GM18873 (cell line): ENCODE measurements around the gene TDRD10.

Experiments
- ATAC-seq: cut with Tn5 transposase; IDR thresholded peaks from one replicate; pipeline ENCODE4 v1.9.1; 2021; ENCODE audit warnings: mild to moderate bottlenecking, moderate library complexity, moderate number of reproducible peaks; ENCODE audit not compliant: unreplicated experiment, low FRiP score

Gene TDRD10, protein sequence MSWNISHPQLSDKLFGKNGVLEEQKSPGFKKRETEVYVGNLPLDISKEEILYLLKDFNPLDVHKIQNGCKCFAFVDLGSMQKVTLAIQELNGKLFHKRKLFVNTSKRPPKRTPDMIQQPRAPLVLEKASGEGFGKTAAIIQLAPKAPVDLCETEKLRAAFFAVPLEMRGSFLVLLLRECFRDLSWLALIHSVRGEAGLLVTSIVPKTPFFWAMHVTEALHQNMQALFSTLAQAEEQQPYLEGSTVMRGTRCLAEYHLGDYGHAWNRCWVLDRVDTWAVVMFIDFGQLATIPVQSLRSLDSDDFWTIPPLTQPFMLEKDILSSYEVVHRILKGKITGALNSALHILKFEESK

DNA sequence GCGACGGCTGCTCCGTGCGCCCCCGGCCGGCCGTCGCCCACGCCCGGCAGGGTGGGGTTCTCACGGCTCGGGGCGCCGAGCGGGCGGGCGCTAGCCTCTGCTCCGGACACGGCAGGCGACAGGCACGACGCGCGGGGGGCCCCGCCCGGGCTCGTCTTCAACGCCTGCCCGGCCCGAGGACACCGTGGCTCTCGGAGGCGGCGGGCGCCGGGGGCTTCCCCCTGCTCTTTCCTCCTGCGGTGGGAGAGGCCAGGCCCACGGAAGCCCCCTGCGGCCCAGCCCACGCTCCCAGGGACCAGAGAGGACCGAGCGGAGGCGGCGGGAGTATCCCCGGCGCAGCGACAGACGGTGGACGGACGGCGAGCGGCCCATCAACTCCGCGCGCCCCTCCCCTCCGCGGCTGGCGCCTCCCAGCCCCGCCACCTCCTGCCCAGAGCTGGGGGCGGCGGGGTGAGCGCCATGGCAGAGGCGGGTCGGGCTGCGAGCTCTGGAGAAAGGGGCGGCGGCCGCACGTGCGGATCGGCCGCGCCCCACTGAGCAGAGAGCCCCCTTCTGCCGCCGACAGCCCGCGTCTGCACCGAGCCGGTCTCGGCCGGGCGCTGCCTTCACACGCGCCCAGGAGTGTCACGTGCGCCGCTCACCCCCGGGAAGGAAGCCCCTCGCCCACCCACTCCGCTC lies at the start of gene TDRD10, which contains the start of gene SHE:
Gene TDRD10, plus strand, starts transcription at position 154 of the 678 bp plus-strand sequence. CDS start 4,685 bp downstream, outside the sequence.
Gene SHE, minus strand, starts transcription at position 347 of the 678 bp plus-strand sequence. CDS start 386 bp downstream, outside the sequence.
- no peak for ATAC-seq

DNA sequence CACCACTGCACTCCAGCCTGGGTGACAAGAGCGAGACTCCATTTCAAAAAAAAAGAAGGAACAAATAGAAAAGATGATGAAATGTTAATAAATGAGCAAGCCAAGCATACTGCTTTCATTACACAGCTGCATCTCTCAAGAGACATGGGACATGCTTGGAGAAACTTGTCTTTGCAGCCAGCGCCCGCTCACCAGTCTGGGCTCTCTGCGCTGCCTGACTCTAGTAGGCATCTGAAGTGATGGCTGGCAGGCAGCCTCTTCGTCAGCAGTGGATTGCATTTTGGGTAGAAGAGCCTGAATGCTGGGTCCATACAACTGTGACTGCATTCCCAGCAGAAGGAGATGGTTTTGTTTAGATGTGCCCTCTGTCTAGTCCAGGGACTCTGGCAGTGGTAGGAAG lies 48.9 kb upstream of the TDRD10 start:
- no peak for ATAC-seq

DNA sequence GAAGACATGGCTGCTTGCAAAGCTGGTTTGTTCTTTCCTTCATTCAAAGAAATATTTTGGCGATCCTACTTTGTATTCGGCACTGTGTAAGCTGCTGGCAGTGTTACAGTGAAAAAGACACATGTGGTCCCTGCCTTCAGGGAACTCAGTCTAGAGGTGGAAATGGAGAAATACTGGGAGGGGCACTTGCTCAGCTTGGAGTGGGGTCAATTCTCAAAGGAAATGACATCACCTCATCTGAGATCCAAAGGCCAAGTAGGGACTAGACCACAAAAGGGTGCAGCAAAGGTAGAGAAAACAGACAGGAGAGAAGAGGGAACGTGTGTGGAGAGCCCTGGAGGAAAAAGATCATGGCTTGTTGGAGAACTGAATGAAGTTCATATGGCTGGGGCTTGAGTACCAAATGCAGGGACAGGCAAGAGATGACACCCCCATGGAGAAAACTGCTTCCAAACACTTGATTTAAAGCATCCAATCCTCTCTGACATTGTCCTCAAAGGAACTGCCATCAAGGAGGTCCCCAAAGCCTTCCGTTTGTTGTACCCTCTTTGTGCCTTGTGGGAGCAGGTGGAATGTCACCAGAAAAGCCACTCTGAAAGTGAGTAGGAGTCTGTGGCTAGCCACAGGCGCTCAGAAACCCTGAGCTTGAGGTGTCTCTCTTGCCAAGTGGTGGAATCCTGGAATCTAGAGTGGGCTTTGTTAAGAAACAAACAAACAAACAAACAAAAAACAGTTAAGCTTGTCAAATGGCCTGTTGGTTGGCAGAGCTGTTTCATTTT lies 48.3 kb upstream of the TDRD10 start:
- no peak for ATAC-seq

DNA sequence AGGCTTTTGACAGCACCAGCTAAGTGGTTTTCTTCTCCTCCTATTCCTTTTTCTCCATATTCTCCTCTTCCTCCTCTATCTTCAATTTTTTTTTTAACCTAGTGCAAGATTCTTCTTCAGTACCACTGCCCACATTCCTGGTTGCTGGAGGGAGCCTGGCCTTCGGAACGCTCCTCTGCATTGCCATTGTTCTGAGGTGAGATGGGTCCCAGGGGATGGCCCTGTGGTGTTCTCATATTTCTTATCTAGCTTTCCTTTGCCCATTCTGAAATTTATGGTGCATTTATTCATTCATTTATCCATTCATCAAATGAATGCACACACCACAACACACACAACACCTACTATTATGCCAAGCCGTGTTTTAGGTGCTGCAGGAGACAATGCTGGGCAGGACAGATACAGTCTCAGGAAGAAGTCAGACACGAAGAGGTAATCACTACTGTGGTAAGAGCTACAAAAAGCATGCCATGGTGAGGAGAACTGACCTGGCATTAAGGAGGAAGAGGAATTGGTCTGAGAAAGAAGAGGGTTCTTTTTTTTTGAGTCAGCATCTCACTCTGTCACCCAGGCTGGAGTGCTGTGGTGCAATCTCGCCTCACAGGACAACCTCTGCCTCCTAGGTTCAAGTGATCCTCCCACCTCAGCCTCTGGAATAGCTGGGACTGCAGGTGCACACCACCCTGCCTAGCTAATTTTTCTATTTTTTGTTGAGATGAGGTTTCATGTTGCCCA lies 47.5 kb upstream of the TDRD10 start:
- ATAC-seq, result no peak

DNA sequence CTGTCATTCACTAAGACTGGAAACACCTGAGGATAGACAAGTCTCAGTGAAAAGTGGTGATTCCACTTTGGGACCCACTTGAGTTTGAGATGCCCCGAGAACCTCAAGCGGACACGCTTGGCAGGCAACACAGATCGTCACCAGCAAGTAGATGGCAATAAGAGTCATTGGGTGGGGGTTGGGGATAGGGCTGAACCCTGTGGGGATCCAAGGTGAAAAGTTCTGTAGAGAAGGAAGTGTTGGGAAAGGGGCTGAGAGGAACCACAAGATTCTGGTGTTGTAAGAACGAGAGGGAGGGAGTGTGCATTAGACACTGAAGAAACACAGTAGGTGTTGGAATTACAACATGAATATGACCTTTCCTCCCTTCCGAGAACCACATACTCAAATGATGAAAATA lies 45.4 kb upstream of the TDRD10 start:
- ATAC-seq, result no peak

DNA sequence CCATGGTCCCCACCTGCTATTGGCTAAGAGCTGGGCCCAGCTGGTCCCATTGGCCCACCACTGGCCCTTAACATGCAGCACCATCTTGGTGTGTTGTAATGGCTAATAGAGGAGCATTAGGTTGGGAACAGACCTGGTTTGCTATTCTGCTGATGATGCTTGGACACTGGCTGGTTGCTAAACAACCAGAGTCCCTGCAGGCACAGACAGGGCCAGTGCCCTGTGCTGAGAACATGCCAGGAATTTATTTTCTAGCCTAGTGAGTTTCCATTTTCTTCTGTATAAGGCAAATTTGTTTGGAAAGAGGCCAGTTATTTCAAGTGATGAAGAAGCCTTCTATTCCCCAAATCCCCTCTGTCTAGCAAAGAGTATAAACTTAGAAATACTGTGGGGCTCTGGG lies 42.9 kb upstream of the TDRD10 start:
- ATAC-seq, result no peak

DNA sequence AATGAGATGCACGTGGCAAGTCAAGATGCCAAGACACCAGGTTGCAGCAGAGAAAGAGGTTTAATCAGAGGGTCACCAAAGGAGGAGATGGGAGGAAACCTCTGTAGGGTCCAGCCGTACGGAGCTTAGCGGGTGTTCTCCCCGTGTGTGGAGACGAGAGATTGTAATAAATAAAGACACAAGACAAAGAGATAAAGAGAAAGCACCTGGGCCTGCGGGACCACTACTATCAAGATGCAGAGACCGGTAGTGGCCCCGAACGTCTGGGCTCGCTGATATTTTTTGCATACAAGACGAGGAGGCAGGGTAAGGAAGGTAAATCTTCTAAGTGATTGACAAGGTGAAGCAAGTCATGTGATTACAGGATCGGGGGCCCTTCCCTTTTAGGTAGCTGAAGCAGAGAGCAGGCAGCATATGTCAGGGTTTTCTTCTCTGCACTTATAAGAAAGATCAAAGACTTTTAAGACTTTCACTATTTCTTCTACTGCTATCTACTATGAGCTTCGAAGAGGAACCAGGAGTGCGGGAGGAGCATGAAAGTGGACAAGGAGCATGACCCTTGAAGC lies 41.2 kb upstream of the TDRD10 start:
- no peak for ATAC-seq

DNA sequence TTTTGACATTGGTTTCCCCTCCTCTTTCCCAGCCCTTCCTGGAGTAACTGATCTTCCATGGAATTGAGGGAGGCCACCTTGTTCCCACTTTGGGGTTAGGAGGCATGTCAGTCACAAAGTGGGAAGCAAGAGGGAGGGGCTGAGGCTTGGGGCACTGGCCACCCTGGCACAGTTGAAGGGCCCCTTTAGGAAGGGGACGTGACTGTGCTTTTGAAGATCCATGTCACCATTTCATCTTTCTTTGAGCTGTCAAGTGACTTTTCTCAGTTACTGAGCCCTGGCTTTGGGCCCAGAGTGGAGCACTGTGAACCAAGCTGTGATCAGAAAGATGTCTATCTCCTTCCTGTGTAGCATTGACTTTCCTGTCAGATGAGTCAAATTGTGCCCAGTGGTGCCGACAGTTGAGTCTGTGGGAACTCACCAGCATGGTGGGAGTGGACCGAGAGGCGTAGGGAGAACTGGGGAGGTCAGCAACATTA lies 38.5 kb upstream of the TDRD10 start:
- ATAC-seq, result no peak

DNA sequence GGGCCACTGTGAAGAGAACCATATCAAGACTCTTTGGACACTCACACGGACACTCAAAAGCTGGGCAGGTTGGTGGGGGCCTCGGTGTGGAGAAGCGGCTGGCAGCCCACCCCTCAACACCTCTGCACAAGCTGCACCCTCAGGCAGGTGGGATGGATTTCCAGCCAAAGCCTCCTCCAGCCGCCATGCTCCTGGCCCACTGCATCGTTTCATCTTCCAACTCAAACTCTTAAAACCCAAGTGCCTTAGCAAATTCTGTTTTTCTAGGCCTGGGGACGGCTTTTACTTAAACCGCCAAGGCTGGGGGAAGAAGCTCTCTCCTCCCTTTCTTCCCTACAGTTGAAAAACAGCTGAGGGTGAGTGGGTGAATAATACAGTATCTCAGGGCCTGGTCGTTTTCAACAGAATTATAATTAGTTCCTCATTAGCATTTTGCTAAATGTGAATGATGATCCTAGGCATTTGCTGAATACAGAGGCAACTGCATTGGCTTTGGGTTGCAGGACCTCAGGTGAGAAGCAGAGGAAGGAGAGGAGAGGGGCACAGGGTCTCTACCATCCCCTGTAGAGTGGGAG lies 36.3 kb upstream of the TDRD10 start:
- ATAC-seq, result no peak

DNA sequence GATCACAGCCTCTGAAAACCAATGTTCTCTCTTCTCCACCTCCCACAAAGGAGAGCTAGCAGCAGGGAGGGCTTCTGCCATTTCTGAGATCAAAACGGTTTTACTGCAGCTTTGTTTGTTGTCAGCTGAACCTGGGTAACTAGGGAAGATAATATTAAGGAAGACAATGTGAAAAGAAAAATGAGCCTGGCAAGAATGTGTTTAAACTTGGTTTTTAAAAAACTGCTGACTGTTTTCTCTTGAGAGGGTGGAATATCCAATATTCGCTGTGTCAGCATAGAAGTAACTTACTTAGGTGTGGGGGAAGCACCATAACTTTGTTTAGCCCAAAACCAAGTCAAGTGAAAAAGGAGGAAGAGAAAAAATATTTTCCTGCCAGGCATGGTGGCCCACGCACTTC lies 35.8 kb upstream of the TDRD10 start:
- ATAC-seq, result no peak

DNA sequence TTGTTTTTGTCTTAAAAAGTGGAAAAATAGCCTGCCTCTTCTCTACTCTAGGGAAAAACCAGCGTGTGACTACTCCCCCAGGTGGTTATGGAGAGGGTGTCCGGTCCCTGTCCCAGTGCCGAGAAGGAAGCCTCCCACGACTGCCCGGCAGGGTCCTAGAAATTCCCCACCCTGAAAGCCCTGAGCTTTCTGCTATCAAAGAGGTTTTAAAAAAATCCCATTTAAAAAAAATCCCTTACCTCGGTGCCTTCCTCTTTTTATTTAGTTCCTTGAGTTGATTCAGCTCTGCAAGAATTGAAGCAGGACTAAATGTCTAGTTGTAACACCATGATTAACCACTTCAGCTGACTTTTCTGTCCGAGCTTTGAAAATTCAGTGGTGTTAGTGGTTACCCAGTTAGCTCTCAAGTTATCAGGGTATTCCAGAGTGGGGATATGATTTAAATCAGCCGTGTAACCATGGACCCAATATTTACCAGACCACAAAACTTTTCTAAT lies 35.0 kb upstream of the TDRD10 start:
- ATAC-seq, result no peak

DNA sequence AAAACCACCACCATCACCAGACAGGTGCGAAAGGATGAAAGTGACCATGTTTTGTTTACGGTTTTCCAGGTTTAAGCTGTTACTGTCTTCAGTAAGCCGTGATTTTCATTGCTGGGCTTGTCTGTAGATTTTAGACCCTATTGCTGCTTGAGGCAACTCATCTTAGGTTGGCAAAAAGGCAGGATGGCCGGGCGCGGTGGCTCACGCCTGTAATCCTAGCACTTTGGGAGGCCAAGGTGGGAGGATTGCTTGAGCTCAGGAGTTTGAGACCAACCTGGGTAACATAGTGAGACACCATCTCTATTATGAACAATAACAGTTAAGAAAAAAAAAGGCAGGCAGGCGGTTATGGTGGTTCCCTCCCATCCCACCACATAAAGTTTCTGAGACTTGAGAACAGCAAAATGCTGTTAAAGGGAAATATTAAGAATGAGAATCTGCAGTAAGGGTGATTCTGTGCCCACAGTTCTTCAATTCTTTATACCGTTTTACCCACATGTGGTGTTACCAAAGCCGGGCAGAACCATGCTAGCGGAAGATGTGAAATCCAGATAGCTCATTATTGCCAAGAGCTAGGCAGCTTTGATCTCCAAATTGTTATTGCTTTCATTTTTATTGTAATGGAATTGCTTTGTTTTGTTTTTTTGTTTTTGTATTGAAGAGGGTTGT lies 34.5 kb upstream of the TDRD10 start:
- no peak for ATAC-seq

DNA sequence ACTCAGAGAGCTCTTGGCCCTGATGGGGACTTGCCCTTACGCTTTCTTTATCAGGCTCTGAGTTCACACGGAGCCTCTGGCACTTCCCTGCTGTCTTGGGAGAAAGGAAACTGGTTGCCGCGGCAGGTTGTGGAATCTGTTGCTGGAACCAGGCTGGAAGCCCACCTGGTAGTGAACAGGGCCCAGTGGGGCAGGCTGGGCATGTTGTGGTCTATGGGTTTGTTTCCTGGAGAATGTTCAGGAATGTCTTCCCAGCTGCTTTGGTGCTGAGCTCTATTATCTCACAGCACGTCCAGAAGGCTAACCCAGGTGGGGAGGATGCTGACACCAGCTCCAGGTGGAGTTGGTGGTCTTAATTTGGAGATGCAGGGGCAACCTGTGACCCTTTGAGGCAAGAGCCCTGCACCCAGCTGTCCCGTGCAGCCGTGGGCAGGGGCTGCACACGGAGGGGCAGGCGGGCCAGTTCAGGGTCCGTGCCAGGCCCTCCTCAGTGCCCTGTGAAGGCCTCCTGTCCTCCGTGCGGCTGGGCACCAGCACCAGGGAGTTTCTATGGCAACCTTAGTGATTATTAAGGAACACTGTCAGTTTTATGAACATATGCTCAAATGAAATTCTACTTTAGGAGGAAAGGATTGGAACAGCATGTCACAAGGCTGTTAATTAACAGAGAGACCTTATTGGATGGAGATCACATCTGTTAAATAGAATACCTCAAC lies 33.3 kb upstream of the TDRD10 start:
- ATAC-seq, result no peak

DNA sequence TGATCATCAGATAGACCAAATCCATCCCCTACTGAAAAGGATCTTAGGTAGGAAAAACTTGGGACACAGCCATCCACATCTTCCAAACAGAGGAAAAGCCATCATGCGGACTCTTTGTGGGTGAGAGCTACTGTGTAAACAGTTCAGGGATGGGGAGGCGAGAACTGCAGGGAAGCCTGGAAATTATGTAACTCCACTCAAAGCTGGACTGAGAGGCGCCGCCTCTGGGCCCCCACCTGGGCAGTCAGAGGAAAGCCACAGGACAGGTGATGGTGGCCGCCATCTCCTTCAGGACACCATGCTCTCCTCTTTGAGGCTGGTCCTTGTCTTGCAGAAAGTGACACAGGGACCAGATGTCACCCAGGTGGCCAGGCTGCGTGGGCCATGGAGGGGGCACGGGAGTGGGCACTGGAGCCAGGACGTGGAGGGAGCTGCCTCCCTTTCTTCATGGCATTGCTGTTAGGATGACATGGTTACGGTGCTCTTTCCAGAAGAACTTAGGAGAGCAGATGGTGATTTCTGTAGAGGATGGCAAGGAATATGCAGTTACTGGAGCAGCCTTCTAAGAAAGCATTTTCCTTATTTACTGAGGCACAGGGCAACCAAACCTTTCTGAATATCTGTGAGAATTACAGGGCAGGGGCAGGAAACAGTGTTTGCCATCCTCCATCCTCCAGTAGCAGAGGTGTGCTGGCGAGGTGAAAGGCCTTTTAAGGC lies 32.0 kb upstream of the TDRD10 start:
- ATAC-seq, result no peak

DNA sequence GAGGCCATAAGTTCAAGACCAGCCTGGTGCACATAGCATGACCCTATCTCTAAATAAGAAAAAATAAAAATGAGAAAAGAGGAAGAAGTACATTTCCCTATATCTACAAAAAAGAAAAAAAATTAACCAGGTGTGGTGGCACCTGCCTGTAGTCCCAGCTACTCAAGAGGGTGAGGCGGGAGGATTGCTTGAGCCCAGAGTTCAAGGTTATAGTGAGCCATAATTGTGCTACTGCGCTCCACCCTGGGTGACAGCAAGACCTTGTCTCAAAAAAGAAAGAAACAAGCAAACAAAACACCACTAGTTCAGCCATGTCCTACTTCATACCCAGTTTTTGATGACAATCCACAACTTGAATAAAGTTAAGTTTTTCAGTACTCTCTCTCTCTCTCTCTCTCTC lies 30.7 kb upstream of the TDRD10 start:
- no peak for ATAC-seq

DNA sequence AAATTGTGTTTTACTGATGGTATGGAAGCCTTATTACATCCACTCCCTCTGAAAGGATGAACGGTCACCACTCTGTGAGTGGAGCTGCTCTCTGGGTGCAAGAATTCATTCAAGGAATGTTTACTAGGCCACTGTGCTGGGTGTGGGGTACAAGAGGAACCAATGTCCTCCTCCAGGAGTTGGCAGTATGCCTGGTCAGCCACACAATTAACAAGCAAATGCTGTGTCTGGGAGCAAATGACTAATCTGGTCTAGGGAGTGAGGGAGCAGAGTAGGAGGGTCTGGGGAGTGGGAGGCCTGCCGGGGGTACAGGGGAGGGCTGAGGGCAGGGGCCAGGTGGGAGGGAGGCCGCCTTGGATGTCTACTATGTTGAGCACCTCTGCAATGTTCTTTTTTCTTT lies 27.2 kb upstream of the TDRD10 start:
- ATAC-seq, result no peak

DNA sequence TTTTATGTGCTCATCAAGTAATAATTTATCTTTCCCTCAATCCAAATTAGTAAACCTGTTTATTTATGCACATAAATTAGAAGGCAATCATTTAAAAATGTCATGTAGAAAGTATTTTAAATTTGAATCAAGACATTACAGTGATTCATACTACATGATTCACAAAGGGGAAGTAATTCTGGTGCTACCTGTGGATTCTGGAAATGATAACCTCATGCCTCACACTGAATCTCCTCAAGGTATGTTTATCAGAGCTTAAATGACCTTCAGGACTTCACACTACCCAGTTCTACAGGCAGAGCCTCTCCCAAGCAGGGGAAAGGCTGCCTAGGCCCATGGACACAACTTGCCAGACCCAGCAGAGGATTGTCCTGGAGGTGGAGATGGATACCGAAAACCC lies 25.2 kb upstream of the TDRD10 start:
- ATAC-seq, result no peak

DNA sequence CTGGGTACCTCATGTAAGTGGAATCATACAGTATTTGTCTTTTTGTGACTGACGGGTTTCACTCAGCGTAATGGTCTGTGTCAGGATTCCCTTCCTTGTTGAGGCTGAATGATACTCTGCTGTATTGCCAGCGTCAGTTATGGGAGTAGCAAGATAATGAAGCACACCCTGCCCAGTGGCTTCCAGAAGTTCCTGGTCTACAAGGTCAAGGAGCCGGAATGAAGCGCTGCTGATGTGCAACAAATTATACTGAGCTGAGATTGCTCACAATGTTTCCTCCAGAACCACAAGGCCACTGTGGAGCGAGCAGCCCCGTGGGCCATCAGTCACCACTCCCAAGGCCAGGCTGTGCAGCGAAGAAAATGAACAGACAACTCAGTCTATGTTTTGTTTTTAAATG lies 24.0 kb upstream of the TDRD10 start:
- no peak for ATAC-seq
